Central memory CD8-positive, alpha-beta T cell (primary cell): ENCODE data around the gene PDK4.

Experiments
- ATAC-seq: fragments of 150-1000 bp; cut with Tn5 transposase; replicated peaks from 2 replicates; pipeline ENCODE4 v1.10.0; 2022; ENCODE audit warnings: mild to moderate bottlenecking, moderate FRiP score, moderate number of reproducible peaks; ENCODE audit not compliant: poor library complexity, severe bottlenecking; ENCODE audit errors: extremely low read depth
- DNase-seq, 2 donors: peaks; one replicate each; pipeline ENCODE4 v3.0.0; 2021; ENCODE audit warnings: low spot score in 2 of 2
- H3K27ac Mint-ChIP-seq: one replicate; pipeline ENCODE4 v1.8.0; 2022; ENCODE audit warnings: low read depth, mild to moderate bottlenecking, moderate library complexity, mixed read lengths
- H3K27me3 Mint-ChIP-seq: one replicate; pipeline ENCODE4 v1.8.0; 2022; ENCODE audit warnings: mixed read lengths
- H3K36me3 Mint-ChIP-seq: one replicate; pipeline ENCODE4 v1.8.0; 2022; ENCODE audit warnings: mild to moderate bottlenecking, moderate library complexity, mixed read lengths; ENCODE audit not compliant: insufficient read depth
- H3K4me1 Mint-ChIP-seq: one replicate; pipeline ENCODE4 v1.8.0; 2022; ENCODE audit warnings: mixed read lengths
- H3K4me3 Mint-ChIP-seq: one replicate; pipeline ENCODE4 v1.8.0; 2022; ENCODE audit warnings: mild to moderate bottlenecking, moderate library complexity, mixed read lengths
- H3K9me3 Mint-ChIP-seq: one replicate; pipeline ENCODE4 v1.8.0; 2022; ENCODE audit warnings: mixed read lengths

PDK4 gene

GRCh38 chr7:95549818-95550529, 46.3 kb downstream of the PDK4 start:
- DNase-seq, result no peak
- no peak for ATAC-seq
- H3K4me3 Mint-ChIP-seq, result no peak overlapping the region
- H3K27me3 Mint-ChIP-seq, result peaks cover 15% of the 10 kb centered on the region
- H3K4me1 Mint-ChIP-seq, result no peaks in the 10 kb centered on the region
- H3K36me3 Mint-ChIP-seq, result no peaks in the 10 kb centered on the region
- H3K9me3 Mint-ChIP-seq, result no peaks in the 10 kb centered on the region
- H3K27ac Mint-ChIP-seq, result no peak overlapping the region

GRCh38 chr7:95547361-95548348, 48.7 kb downstream of the PDK4 start:
- no peaks in the 10 kb centered on the region for H3K4me1 Mint-ChIP-seq
- H3K36me3 Mint-ChIP-seq, result no peaks in the 10 kb centered on the region
- no peak overlapping the region for H3K27ac Mint-ChIP-seq
- ATAC-seq (no peak), DNase-seq (no peak)
- H3K9me3 Mint-ChIP-seq, result no peaks in the 10 kb centered on the region
- no peaks in the 10 kb centered on the region for H3K27me3 Mint-ChIP-seq
- no peak overlapping the region for H3K4me3 Mint-ChIP-seq

- Mint-ChIP-seq H3K4me3 (no peak overlapping the region), H3K36me3 (no peaks in the 10 kb centered on the region), H3K27ac (no peak overlapping the region), H3K9me3 (no peaks in the 10 kb centered on the region), H3K27me3 (peaks cover 3% of the 10 kb centered on the region), H3K4me1 (no peaks in the 10 kb centered on the region)
- no peak for DNase-seq
- no peak for ATAC-seq
These were observed 49.7 kb downstream of the PDK4 start for GRCh38 chr7:95546647-95547046.

- H3K4me1 Mint-ChIP-seq, result no peaks in the 10 kb centered on the region
- DNase-seq, result no peak
- H3K9me3 Mint-ChIP-seq, result no peaks in the 10 kb centered on the region
- H3K27me3 Mint-ChIP-seq, result peaks cover 13% of the 10 kb centered on the region
- H3K27ac Mint-ChIP-seq, result no peak overlapping the region
- no peak overlapping the region for H3K4me3 Mint-ChIP-seq
- no peaks in the 10 kb centered on the region for H3K36me3 Mint-ChIP-seq
- ATAC-seq, result no peak
These were observed 50.6 kb downstream of the PDK4 start for GRCh38 chr7:95545673-95546072.

- H3K27ac Mint-ChIP-seq, result no peak overlapping the region
- DNase-seq (no peak), ATAC-seq (no peak)
- no peaks in the 10 kb centered on the region for H3K9me3 Mint-ChIP-seq
- no peak overlapping the region for H3K4me3 Mint-ChIP-seq
- H3K36me3 Mint-ChIP-seq, result no peaks in the 10 kb centered on the region
- no peaks in the 10 kb centered on the region for H3K4me1 Mint-ChIP-seq
- peaks cover 18% of the 10 kb centered on the region for H3K27me3 Mint-ChIP-seq
These were observed 51.2 kb downstream of the PDK4 start for GRCh38 chr7:95545007-95545615.

GRCh38 chr7:95544171-95544570, 52.1 kb downstream of the PDK4 start:
- Mint-ChIP-seq H3K27me3 (peaks cover 20% of the 10 kb centered on the region), H3K27ac (no peak overlapping the region), H3K9me3 (no peaks in the 10 kb centered on the region), H3K4me3 (no peak overlapping the region), H3K4me1 (no peaks in the 10 kb centered on the region), H3K36me3 (no peaks in the 10 kb centered on the region)
- no peak for DNase-seq
- ATAC-seq, result no peak

GRCh38 chr7:95543312-95543711, 53.0 kb downstream of the PDK4 start:
- DNase-seq (no peak), ATAC-seq (no peak)
- no peak overlapping the region for H3K4me3 Mint-ChIP-seq
- no peaks in the 10 kb centered on the region for H3K36me3 Mint-ChIP-seq
- no peaks in the 10 kb centered on the region for H3K4me1 Mint-ChIP-seq
- peaks cover 27% of the 10 kb centered on the region for H3K27me3 Mint-ChIP-seq
- no peak overlapping the region for H3K27ac Mint-ChIP-seq
- no peaks in the 10 kb centered on the region for H3K9me3 Mint-ChIP-seq

- no peak for ATAC-seq
- no peaks in the 10 kb centered on the region for H3K36me3 Mint-ChIP-seq
- H3K27ac Mint-ChIP-seq, result no peak overlapping the region
- H3K9me3 Mint-ChIP-seq, result no peaks in the 10 kb centered on the region
- DNase-seq, result no peak
- peaks cover 32% of the 10 kb centered on the region for H3K27me3 Mint-ChIP-seq
- H3K4me3 Mint-ChIP-seq, result no peak overlapping the region
- no peaks in the 10 kb centered on the region for H3K4me1 Mint-ChIP-seq
These were observed 56.0 kb downstream of the PDK4 start for GRCh38 chr7:95540366-95540765.

DNA sequence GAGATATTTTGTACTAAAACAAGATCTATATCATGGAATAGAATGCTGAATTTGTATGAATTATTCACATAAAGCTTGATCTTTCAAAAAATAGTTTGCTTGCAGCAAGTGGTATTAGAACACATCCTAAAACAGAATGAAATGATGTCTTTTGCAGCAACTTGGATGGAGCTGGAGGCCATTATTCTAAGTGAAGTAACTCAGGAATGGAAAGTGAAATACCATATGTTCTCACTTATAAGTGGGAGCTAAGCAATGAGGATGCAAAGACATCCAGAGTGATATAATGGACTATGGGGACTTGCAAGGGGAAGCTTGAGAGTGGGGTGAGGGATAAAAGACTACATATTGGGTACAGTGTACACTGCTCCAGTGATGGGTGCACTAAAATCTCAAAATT, 56.9 kb downstream of the PDK4 start:
- no peak for DNase-seq
- Mint-ChIP-seq H3K4me1 (no peaks in the 10 kb centered on the region), H3K36me3 (no peaks in the 10 kb centered on the region), H3K4me3 (no peak overlapping the region), H3K27me3 (peaks cover 32% of the 10 kb centered on the region), H3K27ac (no peak overlapping the region), H3K9me3 (no peaks in the 10 kb centered on the region)
- no peak for ATAC-seq

- no peak overlapping the region for H3K27ac Mint-ChIP-seq
These were observed 58.8 kb downstream of the PDK4 start for GRCh38 chr7:95537468-95537867.

DNA sequence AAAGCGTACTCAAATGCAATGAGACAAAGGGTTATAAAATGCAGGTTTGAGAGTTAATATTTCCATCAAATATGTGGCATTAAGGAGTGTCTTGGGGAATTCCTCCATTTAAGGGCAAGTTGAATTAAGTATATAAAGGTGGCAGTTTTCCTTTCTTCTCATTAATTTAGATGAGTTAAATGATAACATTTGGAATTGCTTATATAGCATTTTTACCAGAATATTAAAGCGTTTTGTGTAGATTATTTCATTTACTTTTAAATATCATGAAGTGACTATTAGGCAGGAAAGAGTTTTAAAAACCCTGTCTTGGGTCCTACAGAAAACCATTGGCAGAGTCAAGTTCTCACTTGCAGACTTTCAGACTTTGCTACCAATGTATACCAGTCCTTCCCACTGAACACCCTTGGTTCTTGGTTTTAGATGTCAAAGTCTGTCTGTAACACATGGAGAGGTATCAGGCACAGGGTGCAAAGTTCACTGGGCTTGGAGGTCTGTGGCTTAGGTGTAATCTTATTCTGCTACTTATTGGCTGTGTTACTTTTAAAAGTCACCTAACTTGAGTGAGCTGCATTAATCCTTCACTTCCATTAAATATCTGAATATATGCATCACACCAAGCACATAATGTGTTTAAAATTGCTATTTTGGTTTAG, 59.5 kb downstream of the PDK4 start:
- Mint-ChIP-seq H3K27me3 (peaks cover 30% of the 10 kb centered on the region), H3K4me3 (no peak overlapping the region), H3K36me3 (no peaks in the 10 kb centered on the region), H3K4me1 (no peaks in the 10 kb centered on the region), H3K9me3 (no peaks in the 10 kb centered on the region), H3K27ac (no peak overlapping the region)
- DNase-seq (no peak), ATAC-seq (no peak)

More at GRCh38 chr7:95537468-95537867, 58.8 kb downstream of the PDK4 start:
- H3K27me3 Mint-ChIP-seq, result peaks cover 32% of the 10 kb centered on the region
- ATAC-seq (no peak), DNase-seq (no peak)
- no peak overlapping the region for H3K4me3 Mint-ChIP-seq
- no peaks in the 10 kb centered on the region for H3K36me3 Mint-ChIP-seq
- no peaks in the 10 kb centered on the region for H3K9me3 Mint-ChIP-seq
- no peaks in the 10 kb centered on the region for H3K4me1 Mint-ChIP-seq

DNA sequence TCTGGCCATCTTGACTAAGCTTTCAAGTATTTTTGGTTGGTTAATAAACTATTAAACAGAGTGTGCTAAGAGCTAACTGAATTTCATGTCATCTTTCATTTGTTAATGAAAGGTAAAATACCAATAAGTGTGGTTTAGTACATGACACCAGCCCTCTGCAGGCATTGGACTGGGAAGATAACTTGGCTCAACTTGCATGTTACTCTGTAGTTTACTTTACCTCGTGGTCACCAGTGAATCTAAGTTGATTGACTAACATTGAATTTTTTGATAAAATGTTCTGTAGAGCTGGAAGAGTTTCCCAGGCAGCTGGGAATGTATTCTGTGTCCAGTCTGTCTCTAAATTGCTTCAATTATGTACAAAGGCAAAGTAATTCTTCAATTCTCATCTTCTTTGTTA, 60.7 kb downstream of the PDK4 start:
- ATAC-seq (no peak), DNase-seq (no peak)
- H3K27ac Mint-ChIP-seq, result no peak overlapping the region
- no peaks in the 10 kb centered on the region for H3K36me3 Mint-ChIP-seq
- H3K4me1 Mint-ChIP-seq, result no peaks in the 10 kb centered on the region
- H3K9me3 Mint-ChIP-seq, result no peaks in the 10 kb centered on the region
- no peak overlapping the region for H3K4me3 Mint-ChIP-seq
- H3K27me3 Mint-ChIP-seq, result peaks cover 19% of the 10 kb centered on the region
